Activated CD4-positive, CD25-positive, alpha-beta regulatory T cell treated with anti-CD3 and anti-CD28 coated beads, Interleukin-2, amount 50 U/mL, for 24 hours (primary cell): Measurements from ENCODE around the gene KRTAP5-5.
"Not testable (repeated sequence)": the region's sequence is repeated elsewhere in the genome, so short reads cannot be mapped to it uniquely, and the experiment has no call there.

Experiments
- ATAC-seq, 2 donors: fragments of 150-1000 bp; cut with Tn5 transposase; one replicate each; pipeline ENCODE4 v1.10.0; 2021; ENCODE audit warnings: mild to moderate bottlenecking in 1 of 2, moderate library complexity in 1 of 2

The KRTAP5-5 gene

GRCh38 chr11:1656670-1657069, 27.1 kb downstream of the KRTAP5-5 start:
- no peak for ATAC-seq

GRCh38 chr11:1659506-1659905, 29.9 kb downstream of the KRTAP5-5 start:
- no peak for ATAC-seq

DNA sequence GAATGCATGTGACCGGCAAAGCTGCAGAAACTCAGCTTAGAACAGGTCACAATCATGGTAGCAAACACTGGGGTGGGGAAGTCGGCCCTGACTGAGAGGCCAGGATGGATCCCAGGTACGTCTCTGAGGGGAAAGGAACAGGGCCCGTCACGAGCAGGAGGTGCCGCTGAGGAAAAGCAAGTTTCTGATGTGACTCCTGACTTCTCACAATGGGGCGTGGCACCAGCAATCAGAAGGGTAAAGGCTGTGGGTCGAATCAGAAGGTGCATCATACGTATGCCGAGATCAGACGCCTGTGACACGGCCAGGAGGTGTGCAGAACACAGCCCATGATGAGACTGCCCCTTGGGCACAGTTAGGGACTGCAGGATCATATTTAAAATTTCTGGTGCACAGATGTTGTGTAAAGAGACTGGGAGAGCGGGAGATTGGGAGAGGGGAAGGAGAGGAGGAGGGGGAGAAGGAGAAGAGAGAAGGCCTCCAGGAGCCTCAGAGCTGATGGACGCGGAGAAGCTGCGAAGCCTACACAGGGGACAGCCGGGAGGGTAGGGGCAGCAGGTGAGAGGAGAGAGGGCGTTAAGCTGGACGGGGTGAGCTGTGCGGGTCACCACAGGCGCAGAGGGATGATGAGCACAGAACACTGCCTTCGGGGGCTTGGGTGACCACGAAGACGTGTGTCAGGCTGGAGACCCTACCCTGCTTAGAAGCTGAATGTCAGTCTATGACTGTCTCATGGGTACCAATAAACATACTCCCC, 30.7 kb downstream of the KRTAP5-5 start:
- ATAC-seq, result no peak

GRCh38 chr11:1661454-1662269, 32.1 kb downstream of the KRTAP5-5 start:
- not testable (repeated sequence) for ATAC-seq

- ATAC-seq, result not testable (repeated sequence)
These were observed 33.2 kb downstream of the KRTAP5-5 start for GRCh38 chr11:1662699-1663283.

- ATAC-seq, result no peak
These were observed 35.7 kb downstream of the KRTAP5-5 start for GRCh38 chr11:1665313-1665712.

DNA sequence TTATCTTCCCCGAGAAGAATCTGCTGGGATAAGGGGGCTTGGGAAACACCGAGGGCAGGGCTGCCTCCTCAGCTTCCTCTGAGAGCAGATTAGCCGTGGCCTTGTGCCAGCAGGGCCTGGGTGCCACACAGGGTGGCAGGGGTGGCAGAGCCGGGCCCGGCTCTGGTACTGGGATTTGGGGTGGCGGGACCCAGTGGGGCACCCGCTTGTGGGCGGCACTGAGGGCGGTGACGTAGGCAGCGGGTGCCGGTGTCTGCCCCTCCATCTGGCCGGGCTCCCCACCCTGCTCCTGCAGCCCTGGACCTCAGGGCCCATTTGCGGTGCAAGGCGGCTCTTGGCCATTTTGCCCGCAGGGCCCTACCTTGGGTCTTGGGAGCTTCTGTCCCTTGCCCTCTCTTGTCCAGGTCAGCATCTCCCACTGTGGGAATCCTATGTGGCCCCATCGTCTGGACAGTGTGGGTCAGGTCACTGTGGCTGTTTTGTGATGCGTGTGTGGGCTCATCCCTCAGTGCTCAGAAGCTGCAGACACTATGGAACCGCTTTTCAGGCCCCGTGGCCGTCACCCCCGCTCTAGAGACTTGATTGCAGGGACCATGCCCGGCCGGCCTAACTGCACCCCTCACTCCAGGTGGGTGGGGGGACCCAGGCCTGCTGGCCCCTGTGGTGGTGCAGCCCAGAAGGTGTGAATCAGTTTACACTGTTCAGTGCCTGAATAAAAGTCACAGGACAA, 37.7 kb downstream of the KRTAP5-5 start:
- no peak for ATAC-seq

GRCh38 chr11:1667906-1668305, 38.3 kb downstream of the KRTAP5-5 start:
- ATAC-seq, result no peak

DNA sequence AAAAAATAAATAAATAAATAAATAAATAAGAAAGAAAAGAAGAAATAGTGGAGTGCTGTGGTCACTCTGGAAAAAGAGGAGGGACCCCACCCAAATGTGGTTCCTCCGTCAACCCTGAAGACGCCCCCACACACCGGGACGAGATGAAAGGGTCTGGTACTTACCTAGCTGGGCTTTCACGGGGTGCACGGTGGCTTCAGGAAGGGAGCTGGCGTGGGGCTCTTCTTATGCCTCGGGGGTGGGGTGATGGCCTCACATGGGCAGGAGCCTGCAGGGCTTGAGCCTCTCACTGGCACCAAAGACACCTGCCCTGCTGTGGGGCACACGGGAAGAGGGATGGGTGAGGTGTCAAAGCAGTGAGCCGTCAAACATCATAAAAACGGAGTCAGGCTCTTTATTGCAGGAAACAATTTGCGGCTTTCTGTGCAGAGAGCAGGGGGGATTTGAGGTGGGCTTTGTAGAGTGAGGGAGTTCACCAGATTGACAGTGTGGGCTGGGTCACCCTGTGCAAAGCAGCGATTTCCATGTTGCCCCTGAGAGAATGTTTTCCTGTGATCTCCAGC, 39.4 kb downstream of the KRTAP5-5 start:
- no peak for ATAC-seq

- no peak for ATAC-seq
These were observed 40.1 kb downstream of the KRTAP5-5 start for GRCh38 chr11:1669546-1670218.

- not testable (repeated sequence) for ATAC-seq
These were observed 40.9 kb downstream of the KRTAP5-5 start for GRCh38 chr11:1670457-1670856.

- no peak for ATAC-seq
These were observed 41.4 kb downstream of the KRTAP5-5 start for GRCh38 chr11:1670905-1671371.

DNA sequence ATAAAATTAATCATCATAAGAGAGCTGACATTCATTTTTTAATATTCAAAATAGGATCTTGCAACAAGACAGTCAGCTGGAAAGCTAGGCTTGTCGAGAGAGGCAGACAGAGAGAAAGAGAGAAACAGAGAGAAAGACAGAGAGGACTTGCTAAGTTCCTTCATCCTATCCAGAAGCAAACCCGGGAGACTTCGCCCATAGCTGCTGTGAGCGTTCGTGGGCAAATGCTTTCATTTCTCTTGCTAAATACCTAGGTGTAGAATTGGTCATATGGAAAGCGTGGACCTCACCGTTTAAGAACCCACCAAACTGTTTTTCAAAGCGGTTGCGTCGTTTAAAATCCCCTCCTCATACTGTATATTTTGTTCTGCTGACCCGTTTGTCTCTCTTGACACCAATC, 42.1 kb downstream of the KRTAP5-5 start:
- no peak for ATAC-seq

- ATAC-seq, result no peak
These were observed 43.2 kb downstream of the KRTAP5-5 start for GRCh38 chr11:1672613-1673350.

DNA sequence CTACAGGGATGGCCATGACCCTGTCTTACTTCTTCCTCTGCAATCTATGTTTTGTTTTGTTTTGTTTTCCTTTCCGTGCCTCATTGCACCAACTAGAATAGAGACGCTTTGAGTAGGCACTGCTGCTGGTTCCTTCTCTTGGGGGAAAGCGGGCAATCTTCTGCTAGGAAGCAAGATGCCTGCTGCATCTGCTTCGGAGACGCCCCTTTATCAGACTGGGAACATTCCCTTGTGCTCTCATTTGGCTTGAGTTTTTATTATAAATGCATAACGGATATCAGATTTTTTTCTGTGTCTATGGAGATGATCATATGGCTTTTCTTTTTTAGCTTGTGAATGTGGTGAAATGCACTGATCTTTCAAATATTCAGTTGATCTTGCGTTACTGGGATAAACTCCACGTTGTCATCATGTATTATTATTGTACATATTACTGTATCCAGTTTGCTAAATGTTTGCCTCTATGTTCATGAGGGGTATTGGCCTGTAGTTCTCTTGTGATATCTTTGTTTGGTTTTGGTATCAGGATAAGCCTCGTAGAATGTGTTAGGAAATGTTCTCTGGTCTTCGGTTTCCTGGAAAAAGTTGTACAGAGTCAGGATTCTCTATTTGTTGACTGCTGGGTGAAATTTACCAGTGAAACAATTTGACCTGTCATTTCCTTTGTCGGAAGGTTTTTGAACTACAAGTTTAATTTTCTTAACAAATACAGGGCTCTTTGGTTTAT, 44.0 kb downstream of the KRTAP5-5 start:
- no peak for ATAC-seq

- ATAC-seq, result no peak
These were observed 44.9 kb downstream of the KRTAP5-5 start for GRCh38 chr11:1674173-1675131.

GRCh38 chr11:1675536-1676228, 46.1 kb downstream of the KRTAP5-5 start:
- no peak for ATAC-seq

GRCh38 chr11:1676229-1676740, 46.7 kb downstream of the KRTAP5-5 start:
- ATAC-seq, result no peak
